GM12878 (cell line): ENCODE measurements around the gene SIGLEC11. TPM values are rescaled to one million over a fixed set of nuclear protein-coding genes. Genes with fewer than 3 reads are reported as not detected.

ENCODE experiments used
- CEBPB ChIP-seq, 2 experiments: fragments of 150-350 bp in 1 of 2; IDR thresholded peaks; 2 replicates each; pipeline ENCODE4 v1.6.1; 2012 to 2014; ENCODE audit warnings: low read depth in 2 of 2, low read length in 2 of 2, borderline replicate concordance in 1 of 2, inconsistent platforms in 1 of 2
- DPF2 ChIP-seq: fragments of 450-650 bp; IDR thresholded peaks from 2 replicates; pipeline ENCODE4 v1.6.1; 2017; ENCODE audit warnings: mild to moderate bottlenecking
- ELK1 ChIP-seq: IDR thresholded peaks from 2 replicates; pipeline ENCODE4 v1.6.1; 2012; ENCODE audit warnings: low read depth, low read length, improper control_type of control experiment
- FOXK2 ChIP-seq: fragments of 450-650 bp; IDR thresholded peaks from 2 replicates; pipeline ENCODE4 v1.6.1; 2017; ENCODE audit warnings: mild to moderate bottlenecking, moderate library complexity
- GABPA ChIP-seq: IDR thresholded peaks from 2 replicates; pipeline ENCODE4 v1.6.1; 2014; ENCODE audit warnings: antibody characterized with exemption, low read depth, mild to moderate bottlenecking, inconsistent platforms
- HDGF ChIP-seq: fragments of 450-650 bp; IDR thresholded peaks from 2 replicates; pipeline ENCODE4 v1.6.1; 2016; ENCODE audit warnings: antibody characterized with exemption
- IKZF2 ChIP-seq, 2 experiments: fragments of 450-650 bp; IDR thresholded peaks; 2 replicates each; pipeline ENCODE4 v1.6.1; 2017; ENCODE audit warnings: mild to moderate bottlenecking in 2 of 2, moderate library complexity in 2 of 2
- NFIC ChIP-seq: IDR thresholded peaks from 2 replicates; pipeline ENCODE4 v1.6.1; 2012; ENCODE audit warnings: low read depth, mild to moderate bottlenecking, inconsistent platforms, low read length, moderate library complexity
- NR2F1 ChIP-seq: fragments of 450-650 bp; conservative IDR thresholded peaks from 2 replicates; pipeline ENCODE4 v1.6.1; 2017; ENCODE audit warnings: mild to moderate bottlenecking
- PKNOX1 ChIP-seq: fragments of 450-650 bp; IDR thresholded peaks from 2 replicates; pipeline ENCODE4 v1.6.1; 2016; ENCODE audit warnings: mild to moderate bottlenecking
- SMARCA5 ChIP-seq: fragments of 450-650 bp; IDR thresholded peaks from 2 replicates; pipeline ENCODE4 v1.6.1; 2017; ENCODE audit warnings: mild to moderate bottlenecking
- SPI1 ChIP-seq: IDR thresholded peaks from 2 replicates; pipeline ENCODE4 v1.6.1; 2011; ENCODE audit warnings: low read depth, mild to moderate bottlenecking, low read length, moderate library complexity, borderline replicate concordance; ENCODE audit not compliant: insufficient read depth
- SREBF1 ChIP-seq: IDR thresholded peaks from 2 replicates; pipeline ENCODE4 v1.6.1; 2012; ENCODE audit warnings: mild to moderate bottlenecking, low read length
- ZNF217 ChIP-seq: fragments of 450-650 bp; IDR thresholded peaks from 2 replicates; pipeline ENCODE4 v1.6.1; 2017; ENCODE audit warnings: antibody characterized with exemption, mild to moderate bottlenecking
- ZSCAN29 ChIP-seq: fragments of 450-650 bp; IDR thresholded peaks from 2 replicates; pipeline ENCODE4 v1.6.1; 2017; ENCODE audit warnings: mild to moderate bottlenecking, moderate library complexity
- polyA plus RNA-seq, 11 experiments: library from polyadenylated mRNA; depleted of rRNA in 4 of 11; unstranded in 6 of 11; stranded (reverse) in 5 of 11; fragments of >200 nt; fragmentation: Nextera tagmentation in 4 of 11; fragmentation: Illumina TruSeq in 1 of 11; extraction: Ambion mirVana in 4 of 11; extraction: Trizol in 1 of 11; gene quantifications; 1 replicate in 1 of 11; 2 replicates in 10 of 11; pipeline versions ENCODE4 v1.2.1 to v1.2.3, GENCODE V29; 2011 to 2016; ENCODE audit warnings: inconsistent platforms in 2 of 11, missing spikeins in 2 of 11, low read depth in 1 of 11
- total RNA-seq, 4 experiments: library from RNA; depleted of rRNA in 3 of 4; stranded (reverse); fragments of >200 nt in 3 of 4; fragmentation: Illumina TruSeq in 1 of 4; extraction: Trizol in 1 of 4; gene quantifications; 2 replicates each; pipeline versions ENCODE4 v1.2.1 to v1.2.3, GENCODE V29; 2013 to 2021

The SIGLEC11 gene
- total and polyA plus RNA-seq, 10 of the 15 experiments (the other 5 are each of a cell fraction or from before 2014, with no cell fraction given) = not detected

- no peak for TF ChIP-seq PKNOX1
- peak; percentile 50 to 98; a peak in 2 of 4 replicates for TF ChIP-seq CEBPB (IDR thresholded peaks at IDR 0.05; ENCODE audit: borderline replicate concordance in 1 of 2, low read depth in 2 of 2, low read length in 2 of 2)
- TF ChIP-seq ELK1 = no peak
- TF ChIP-seq FOXK2 = no peak
- no peak for TF ChIP-seq HDGF
- no peak for TF ChIP-seq ZSCAN29
- no peak for TF ChIP-seq SMARCA5
- TF ChIP-seq NFIC = no peak
- TF ChIP-seq DPF2 = 0 out of 2 replicates have a peak, but pooled peaks have one; percentile 26
- no peak for TF ChIP-seq SPI1
- peak; percentile 64 for TF ChIP-seq NR2F1
- peak; percentile 56 to 70; a peak in 3 of 4 replicates for TF ChIP-seq IKZF2 (IDR thresholded peaks at IDR 0.05)
- TF ChIP-seq SREBF1 = 0 out of 2 replicates have a peak, but pooled peaks have one; percentile 11
- no peak for TF ChIP-seq GABPA
- no peak for TF ChIP-seq ZNF217
Measured at GRCh38 chr19:49924004-49924880, 36.7 kb downstream of the SIGLEC11 start (continued).
